ENCODE results near the gene LTBP1. TPM values are rescaled to one million over a fixed set of nuclear protein-coding genes. Genes with fewer than 3 reads are reported as not detected.
A peak's percentile ranks its signal among the peaks of the same experiment; 100 is the strongest.

LTBP1 gene
- total RNA-seq, 1 donor from 2014 or later: 48.4 TPM

DNA sequence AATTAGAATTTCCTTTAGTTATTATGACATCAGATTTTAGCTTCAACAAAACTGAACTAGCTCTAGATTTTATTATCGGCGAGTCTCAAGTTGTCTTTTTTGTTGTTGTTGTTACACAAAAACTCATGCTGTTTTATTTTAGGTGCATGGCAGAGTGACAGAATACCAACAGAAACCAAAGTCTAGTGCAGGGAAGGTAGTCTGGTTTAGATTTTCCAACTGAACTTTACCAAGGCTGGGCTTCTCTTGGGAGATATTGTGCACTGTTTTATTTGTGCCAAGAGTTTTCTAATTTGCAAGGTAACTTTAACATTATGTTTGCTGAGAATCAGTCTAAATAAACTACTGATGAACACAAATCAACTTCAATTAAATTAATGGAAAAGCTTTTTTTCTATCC lies 486.1 kb downstream of the LTBP1 start:
- Histone ChIP-seq H3K4me1 (no peaks in the 10 kb centered on the region), H3K9me3 (no peaks in the 10 kb centered on the region), H3K27ac (no peak overlapping the region), H3K27me3 (no peaks in the 10 kb centered on the region), H3K36me3 (no peaks in the 10 kb centered on the region), H3K4me3 (no peak overlapping the region)
- no peak for DNase-seq (ENCODE audit: extremely low spot score in 2 of 2)
- TF ChIP-seq, protein P1, sequence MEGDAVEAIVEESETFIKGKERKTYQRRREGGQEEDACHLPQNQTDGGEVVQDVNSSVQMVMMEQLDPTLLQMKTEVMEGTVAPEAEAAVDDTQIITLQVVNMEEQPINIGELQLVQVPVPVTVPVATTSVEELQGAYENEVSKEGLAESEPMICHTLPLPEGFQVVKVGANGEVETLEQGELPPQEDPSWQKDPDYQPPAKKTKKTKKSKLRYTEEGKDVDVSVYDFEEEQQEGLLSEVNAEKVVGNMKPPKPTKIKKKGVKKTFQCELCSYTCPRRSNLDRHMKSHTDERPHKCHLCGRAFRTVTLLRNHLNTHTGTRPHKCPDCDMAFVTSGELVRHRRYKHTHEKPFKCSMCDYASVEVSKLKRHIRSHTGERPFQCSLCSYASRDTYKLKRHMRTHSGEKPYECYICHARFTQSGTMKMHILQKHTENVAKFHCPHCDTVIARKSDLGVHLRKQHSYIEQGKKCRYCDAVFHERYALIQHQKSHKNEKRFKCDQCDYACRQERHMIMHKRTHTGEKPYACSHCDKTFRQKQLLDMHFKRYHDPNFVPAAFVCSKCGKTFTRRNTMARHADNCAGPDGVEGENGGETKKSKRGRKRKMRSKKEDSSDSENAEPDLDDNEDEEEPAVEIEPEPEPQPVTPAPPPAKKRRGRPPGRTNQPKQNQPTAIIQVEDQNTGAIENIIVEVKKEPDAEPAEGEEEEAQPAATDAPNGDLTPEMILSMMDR (IDR thresholded peaks at IDR 0.05): no peak
- intact Hi-C loops (cut with DNase I): no loop called here

DNA sequence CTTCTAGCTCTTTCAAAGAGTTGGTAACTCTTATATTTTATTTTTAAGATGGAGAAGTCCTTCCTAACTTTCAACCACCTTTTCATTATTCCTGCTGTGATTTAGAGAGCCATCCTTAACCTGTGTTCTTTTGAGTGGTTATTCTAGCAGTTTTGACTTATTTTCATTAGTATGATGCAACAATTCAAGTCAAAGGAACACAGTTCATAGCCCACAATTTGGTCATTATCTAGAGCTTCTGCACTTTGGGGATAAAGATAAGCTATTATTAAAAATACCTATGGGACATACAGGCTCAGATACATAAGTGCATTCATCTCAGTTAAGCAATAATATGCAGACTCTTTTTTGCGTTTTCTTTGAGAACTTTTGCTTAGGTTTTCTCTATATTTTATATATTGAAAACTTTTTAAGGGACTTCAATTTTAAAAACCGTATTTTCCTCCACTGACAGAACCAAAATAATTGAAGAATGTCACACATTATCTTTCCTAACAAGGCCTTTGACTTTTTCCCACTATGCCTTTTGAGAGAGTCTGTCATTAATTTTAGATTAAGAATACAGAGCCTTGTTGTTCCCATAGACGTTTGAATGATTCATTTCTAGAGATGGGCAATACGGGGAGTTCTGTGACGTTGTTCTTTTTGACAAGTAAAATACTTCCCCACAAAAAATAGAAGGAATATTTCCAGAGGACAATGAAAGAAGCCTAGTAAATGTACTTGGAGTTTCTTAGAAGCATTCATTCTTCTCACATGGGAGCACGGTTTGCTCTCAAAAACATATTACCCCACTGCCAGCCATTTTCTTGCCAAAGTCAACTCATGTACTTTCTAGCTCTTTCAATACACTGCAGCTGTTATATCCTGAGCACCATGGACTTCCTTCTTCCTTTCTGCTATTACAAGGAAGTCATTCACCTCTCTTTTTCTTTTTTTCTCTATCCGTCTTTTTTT lies 486.8 kb downstream of the LTBP1 start:
- no peaks in the 10 kb centered on the region for H3K27me3 ChIP-seq
- H3K9me3 ChIP-seq: no peaks in the 10 kb centered on the region
- intact Hi-C loops (cut with DNase I): no loop called here
- no peak overlapping the region for H3K27ac ChIP-seq
- H3K36me3 ChIP-seq: no peaks in the 10 kb centered on the region
- DNase-seq (ENCODE audit: extremely low spot score in 2 of 2): no peak
- no peak overlapping the region for H3K4me3 ChIP-seq
- TF ChIP-seq, protein P1 (IDR thresholded peaks at IDR 0.05): no peak
- TF ChIP-seq POLR2A (IDR thresholded peaks at IDR 0.05) (no peak), POLR2AphosphoS5 (IDR thresholded peaks at IDR 0.05; ENCODE audit: insufficient read depth in 1 of 2, low read depth in 1 of 2) (no peak)
- no peaks in the 10 kb centered on the region for H3K4me1 ChIP-seq

- Histone ChIP-seq H3K27me3 (no peaks in the 10 kb centered on the region), H3K4me1 (no peaks in the 10 kb centered on the region), H3K4me3 (no peak overlapping the region), H3K36me3 (no peaks in the 10 kb centered on the region), H3K27ac (no peak overlapping the region), H3K9me3 (no peaks in the 10 kb centered on the region)
- intact Hi-C loops (cut with DNase I): no loop called here
- no peak for TF ChIP-seq POLR2AphosphoS5 (IDR thresholded peaks at IDR 0.05; ENCODE audit: insufficient read depth in 1 of 2, low read depth in 1 of 2)
- no peak for TF ChIP-seq POLR2A (IDR thresholded peaks at IDR 0.05)
- TF ChIP-seq, protein P1 (IDR thresholded peaks at IDR 0.05): no peak
- no peak for DNase-seq (ENCODE audit: extremely low spot score in 2 of 2)
Observed at GRCh38 chr2:33435518-33435917, 488.8 kb downstream of the LTBP1 start.

- intact Hi-C loops (cut with DNase I): no loop called here
- Histone ChIP-seq H3K4me1 (no peaks in the 10 kb centered on the region), H3K27me3 (no peaks in the 10 kb centered on the region), H3K9me3 (no peaks in the 10 kb centered on the region), H3K4me3 (no peak overlapping the region), H3K27ac (no peak overlapping the region), H3K36me3 (no peaks in the 10 kb centered on the region)
- peak in 1 of 2 donors; percentile 64 for TF ChIP-seq POLR2AphosphoS5 (IDR thresholded peaks at IDR 0.05; ENCODE audit: insufficient read depth in 1 of 2, low read depth in 1 of 2)
- TF ChIP-seq, protein P1 (IDR thresholded peaks at IDR 0.05): no peak
- no peak for DNase-seq (ENCODE audit: extremely low spot score in 2 of 2)
Observed at GRCh38 chr2:33436083-33436482, 489.3 kb downstream of the LTBP1 start.

DNA sequence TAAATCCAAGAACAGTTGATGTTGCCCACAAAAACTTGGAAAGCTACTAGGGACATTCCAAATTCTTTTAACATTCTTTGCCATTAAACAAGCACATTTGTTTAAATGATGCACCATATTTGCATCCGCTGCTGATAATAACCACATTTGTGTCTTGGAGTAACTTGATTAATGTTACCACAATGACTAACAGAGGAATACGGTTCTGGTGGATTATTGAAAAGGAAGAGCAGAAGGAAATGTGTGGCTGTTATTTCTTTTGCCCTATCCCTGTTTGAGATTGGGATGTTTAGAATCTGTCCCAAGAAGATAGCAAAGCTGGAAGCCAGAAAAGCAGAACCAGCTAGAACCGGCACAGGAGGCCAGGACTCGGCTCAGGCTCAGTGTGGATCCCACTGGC lies 490.5 kb downstream of the LTBP1 start:
- intact Hi-C loops (cut with DNase I): no loop called here
- DNase-seq (ENCODE audit: extremely low spot score in 2 of 2): no peak
- Histone ChIP-seq H3K9me3 (no peaks in the 10 kb centered on the region), H3K4me1 (no peaks in the 10 kb centered on the region), H3K36me3 (no peaks in the 10 kb centered on the region), H3K27me3 (no peaks in the 10 kb centered on the region), H3K27ac (no peak overlapping the region), H3K4me3 (no peak overlapping the region)
- TF ChIP-seq, protein P1 (IDR thresholded peaks at IDR 0.05): no peak
- TF ChIP-seq POLR2AphosphoS5 (IDR thresholded peaks at IDR 0.05; ENCODE audit: insufficient read depth in 1 of 2, low read depth in 1 of 2) (no peak), POLR2A (IDR thresholded peaks at IDR 0.05) (no peak)

Measured in vagina (tissue), 2 donors.